Ramos (cell line): Measurements from ENCODE around the gene SYNE1.

ENCODE experiments used
- in situ Hi-C: fragments of 300-500 bp; cut with MboI; formaldehyde crosslinking; loops from one replicate; pipeline ENCODE4 v1.14.3; 2022; ENCODE audit warnings: low sequenced_read_pairs; ENCODE audit not compliant: unreplicated experiment

Gene SYNE1

GRCh38 chr6:152301021-152301764 lies 336.0 kb downstream of the SYNE1 start:
- in situ Hi-C loops = no loop called here

DNA sequence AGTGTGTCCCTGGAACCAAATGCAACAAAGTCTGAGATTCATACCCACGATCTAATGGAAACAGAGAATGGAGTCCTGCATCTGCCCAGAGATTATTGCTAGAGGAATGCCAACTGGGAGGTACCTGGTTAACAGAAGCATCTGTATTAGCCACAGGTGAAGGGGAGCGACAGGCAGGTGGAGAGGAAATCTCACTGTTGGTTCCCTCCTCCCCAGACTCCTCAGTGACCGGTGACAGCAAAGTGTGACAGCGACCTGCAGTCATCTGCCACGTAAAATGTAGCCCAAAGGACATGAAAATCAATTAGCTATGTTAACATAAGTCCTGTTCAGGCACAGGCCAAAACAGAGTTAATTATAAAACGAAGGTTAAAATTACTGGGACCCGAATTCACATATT lies 336.6 kb downstream of the SYNE1 start:
- in situ Hi-C loops = no loop called here

DNA sequence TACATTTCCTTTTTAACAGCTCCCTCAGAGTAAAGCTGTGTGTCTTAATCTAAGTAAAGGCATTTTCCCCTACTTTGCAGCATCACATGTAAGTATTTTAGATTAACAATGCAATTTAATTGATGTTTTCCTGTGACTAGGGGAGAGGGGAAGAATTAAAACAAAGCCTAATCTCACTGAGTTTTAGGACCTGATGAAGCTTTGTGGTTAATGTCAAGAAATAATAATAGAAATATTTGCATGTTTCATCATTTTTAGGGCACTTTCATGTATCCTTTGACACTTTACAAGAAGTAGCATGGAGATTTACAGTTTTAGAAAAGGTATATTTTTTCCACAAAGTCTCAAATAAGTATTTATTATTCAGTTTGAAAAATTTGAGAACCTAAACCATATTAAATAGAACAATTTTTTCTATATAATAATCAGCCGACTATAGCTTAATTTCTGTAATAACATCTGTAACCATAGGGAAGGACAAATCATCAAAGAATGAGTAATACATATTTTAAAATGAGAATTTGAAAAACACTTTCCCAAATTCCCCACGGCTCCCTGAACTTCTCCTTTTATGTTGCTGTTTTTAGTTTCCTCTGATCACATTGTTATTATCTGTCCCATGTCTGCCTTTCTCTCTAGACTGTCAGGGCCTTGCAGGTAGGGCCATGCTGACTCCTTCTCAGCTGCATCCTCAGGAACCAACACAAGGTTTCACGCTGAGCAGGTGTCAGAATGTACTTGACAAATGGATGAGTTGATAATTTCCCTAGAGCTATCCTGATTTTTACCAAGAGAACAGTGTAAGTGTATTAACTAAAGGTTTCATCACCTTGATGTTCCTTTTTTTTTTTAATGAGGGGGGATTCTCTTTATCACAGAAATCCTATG lies 338.1 kb downstream of the SYNE1 start:
- in situ Hi-C loops = no loop called here

- in situ Hi-C loops = no loop called here
Measured at GRCh38 chr6:152298055-152298647, 339.0 kb downstream of the SYNE1 start.

- in situ Hi-C loops = no loop called here
Measured at GRCh38 chr6:152296648-152297376, 340.4 kb downstream of the SYNE1 start.

DNA sequence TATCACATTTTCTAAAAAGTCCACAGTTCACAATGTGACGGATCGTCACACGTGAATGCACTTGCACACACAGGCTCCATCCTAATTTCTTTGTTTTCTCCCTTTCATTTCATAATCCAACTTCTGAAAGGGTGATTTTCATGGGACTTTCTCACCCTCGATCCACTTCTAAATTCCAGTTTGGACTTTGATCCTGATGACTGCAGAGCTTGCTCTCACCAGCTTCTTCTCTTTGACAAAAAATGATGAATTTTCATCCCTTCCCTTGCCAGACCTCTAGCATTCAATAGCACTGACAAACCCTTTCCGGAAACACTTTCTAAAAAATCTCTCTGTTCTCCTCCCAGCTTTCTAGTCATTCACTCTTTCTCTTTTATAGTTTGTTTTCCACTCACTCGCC lies 341.2 kb downstream of the SYNE1 start:
- in situ Hi-C loops = no loop called here

DNA sequence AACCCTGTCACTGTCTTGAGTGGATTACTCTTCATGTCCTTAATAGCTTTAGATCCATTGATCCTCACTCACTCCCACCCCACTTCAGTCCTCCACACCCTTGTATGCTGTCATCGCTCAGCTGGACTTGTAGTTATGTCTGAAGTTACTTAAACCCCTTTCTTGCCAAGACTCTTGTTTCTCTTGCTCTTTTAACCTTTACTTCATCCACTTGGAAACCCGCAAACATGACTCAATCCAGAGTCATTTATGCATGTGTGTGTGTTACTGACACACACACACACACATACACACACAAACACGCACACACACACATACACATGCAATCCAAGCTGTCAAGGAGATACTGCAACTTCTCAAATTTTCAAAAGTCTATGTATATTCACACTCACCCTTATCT lies 341.8 kb downstream of the SYNE1 start:
- in situ Hi-C loops = no loop called here

DNA sequence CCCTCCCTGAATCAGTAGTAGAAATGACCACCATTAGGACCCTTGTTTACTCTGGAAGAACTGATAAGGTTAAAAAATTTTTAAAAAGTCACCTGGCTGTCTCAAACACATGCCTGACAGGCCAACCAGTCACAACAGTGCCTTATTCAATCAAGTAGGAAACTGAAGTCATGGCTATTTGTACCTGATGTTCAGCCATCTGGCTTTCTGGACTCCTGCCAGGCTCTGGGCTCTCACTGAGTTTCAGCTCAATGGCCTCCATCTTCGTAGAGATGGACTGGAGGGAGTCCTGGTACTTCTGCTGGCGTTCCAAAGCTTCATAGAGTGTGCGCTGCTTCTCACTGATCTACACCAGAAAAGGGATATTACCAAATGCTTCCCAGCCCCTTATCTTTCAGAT lies 343.8 kb downstream of the SYNE1 start:
- in situ Hi-C loops = no loop called here

DNA sequence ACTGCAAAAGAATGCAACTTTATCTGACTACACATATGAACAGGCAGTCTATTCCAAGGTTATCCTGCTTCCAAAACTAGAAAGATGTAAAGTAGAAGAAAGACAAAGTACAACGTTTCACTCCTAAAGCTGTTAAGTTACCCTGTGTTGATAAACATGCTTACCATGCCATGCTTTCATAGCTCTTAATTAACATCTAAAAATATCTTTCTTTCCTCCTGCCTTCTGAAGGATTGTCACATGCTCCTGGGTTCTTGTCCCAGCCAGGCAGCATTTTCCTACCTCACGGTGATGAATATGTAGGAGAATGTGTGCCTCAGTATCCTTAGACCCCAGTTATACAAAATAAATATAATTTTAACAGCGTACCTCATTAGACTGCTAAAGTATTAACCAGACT lies 344.6 kb downstream of the SYNE1 start:
- in situ Hi-C loops = no loop called here

- in situ Hi-C loops = no loop called here
Measured at GRCh38 chr6:152290693-152291092, 346.5 kb downstream of the SYNE1 start.

DNA sequence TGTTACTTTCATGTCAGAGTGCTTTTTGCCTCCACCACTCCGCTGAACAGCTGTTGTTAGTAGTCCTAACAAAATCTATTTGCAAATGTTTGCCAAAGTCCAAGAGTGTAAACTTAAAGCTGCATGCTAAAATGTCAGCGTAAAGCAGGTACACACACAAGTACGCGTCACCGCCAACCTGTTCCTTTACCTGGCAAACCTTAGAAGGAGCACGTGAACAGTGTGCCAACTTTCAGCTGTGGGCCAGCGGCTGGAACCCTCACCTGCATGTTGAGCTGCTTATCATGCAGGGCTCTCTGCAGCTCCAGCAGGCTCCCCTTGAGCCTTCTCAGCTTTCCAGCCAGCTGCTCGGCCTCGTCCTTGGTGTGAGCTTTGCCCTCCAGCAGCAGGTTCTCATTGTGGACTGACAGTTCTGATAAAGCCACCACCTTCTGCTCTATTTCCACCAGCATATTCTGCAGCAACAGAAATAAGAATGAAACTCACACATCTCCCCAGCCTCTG lies 359.3 kb downstream of the SYNE1 start:
- in situ Hi-C loops = no loop called here

DNA sequence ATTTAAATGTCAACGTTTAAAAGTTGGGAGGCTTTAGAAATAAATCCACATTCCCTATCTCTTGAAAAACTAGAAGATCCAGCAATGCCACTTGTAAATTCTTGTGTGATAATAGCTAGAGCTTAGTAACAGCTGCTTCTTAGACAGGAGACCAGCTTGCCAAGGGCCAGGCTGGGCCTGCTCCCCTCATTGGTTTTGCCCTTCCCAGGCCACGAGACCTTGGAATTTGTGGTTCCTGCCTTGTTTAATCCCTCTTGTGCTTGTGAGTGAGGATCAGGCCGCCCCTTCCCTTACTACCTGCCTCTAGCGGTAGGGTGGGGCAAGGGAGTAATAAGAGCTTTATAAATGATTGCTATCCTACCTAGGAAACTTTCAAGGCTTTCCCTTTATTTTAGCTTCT lies 363.5 kb downstream of the SYNE1 start:
- in situ Hi-C loops = no loop called here

- in situ Hi-C loops = no loop called here
Measured at GRCh38 chr6:152273002-152273401, 364.2 kb downstream of the SYNE1 start.

DNA sequence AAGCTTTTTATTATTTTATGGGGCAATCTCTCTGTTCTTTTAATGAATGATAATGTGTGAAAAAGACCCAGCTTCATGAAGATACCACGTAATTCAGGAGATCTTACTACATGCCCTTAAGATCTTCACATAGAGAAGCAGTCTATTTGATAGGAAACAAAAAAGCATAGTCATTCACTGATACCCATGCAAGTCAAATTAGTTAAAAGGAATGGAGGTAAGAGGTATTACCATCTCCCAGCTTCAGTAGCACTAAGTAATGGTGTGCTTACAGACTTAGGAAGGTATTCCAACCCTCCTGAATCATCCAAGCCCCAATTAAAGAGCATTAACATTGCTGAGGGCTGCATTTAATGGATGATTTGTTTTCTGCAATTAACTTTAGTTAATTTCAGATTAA lies 364.7 kb downstream of the SYNE1 start:
- in situ Hi-C loops = no loop called here

GRCh38 chr6:152271776-152272464 lies 365.2 kb downstream of the SYNE1 start:
- in situ Hi-C loops = no loop called here

GRCh38 chr6:152270301-152270925 lies 366.7 kb downstream of the SYNE1 start:
- in situ Hi-C loops = no loop called here

DNA sequence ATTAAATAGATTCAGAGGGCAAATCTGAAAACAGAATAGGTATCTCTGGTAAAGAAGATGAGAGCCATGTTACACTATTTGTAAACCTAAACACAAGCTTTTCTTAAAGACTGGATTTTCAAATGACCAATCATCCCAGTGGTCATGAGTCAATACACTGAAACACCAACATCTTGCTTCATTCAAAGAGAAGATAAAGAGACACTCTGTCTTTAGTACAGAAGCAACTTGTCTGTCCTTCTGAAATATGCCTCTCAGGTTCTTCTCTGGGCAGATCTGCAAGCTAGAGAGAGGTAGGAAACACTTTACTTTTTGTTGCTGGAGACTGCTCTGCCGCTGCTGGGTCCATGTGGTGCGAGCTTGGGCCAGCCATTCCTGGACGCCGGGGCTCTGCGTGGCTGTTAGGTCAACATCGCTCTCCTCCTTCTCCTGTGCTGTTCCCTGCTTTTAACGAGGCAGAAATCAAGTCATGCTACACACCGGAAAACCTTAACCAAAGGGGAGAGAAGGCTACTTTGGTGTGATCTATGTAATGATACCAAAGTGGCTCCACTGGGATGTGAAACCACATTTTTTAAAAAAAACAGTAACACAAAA lies 368.2 kb downstream of the SYNE1 start:
- in situ Hi-C loops = loop anchor here (10.0 kb wide), 1 partner anchor 504 kb away; no protein-coding TSS in a partner anchor

GRCh38 chr6:152267967-152268845 lies 369.0 kb downstream of the SYNE1 start:
- in situ Hi-C loops = loop anchor here (10.0 kb wide), 1 partner anchor 503 kb away; no protein-coding TSS in a partner anchor
